Bronchial epithelial cell (primary cell): ENCODE data around the gene EIF1B. TPM values are rescaled to one million over a fixed set of nuclear protein-coding genes. Genes with fewer than 3 reads are reported as not detected.
"Not testable (repeated sequence)": the region's sequence is repeated elsewhere in the genome, so short reads cannot be mapped to it uniquely, and the experiment has no call there.

Experiments used
- DNase-seq: peaks from one replicate; pipeline ENCODE4 v3.0.0-alpha.2; 2010; ENCODE audit warnings: low read depth
- FAIRE-seq: peaks from 2 replicates; lab custom pipeline; 2011; peaks lifted over from hg19 to GRCh38; lab: Jason Lieb, UNC
- H3K27me3 ChIP-seq: 2 replicates; pipeline ENCODE4 v1.5.1; 2011; ENCODE audit warnings: low read length; ENCODE audit not compliant: control insufficient read depth, insufficient read depth
- H3K36me3 ChIP-seq: 2 replicates; pipeline ENCODE4 v1.5.1; 2011; ENCODE audit warnings: low read length; ENCODE audit not compliant: control insufficient read depth, insufficient read depth
- H3K4me3 ChIP-seq: 2 replicates; pipeline ENCODE4 v1.5.1; 2011; ENCODE audit warnings: mild to moderate bottlenecking, low read depth, low read length, control low read depth
- total RNA-seq: library from RNA; depleted of rRNA; stranded (reverse); fragments of >200 nt; gene quantifications from 2 replicates; pipeline ENCODE4 v1.2.1, GENCODE V29; 2014
- TF ChIP-seq, protein P1 (sequence below): IDR thresholded peaks from 2 replicates; pipeline ENCODE4 v1.5.1; 2011; ENCODE audit warnings: mild to moderate bottlenecking, moderate library complexity, low read length, control low read depth, inconsistent platforms; ENCODE audit not compliant: insufficient read depth, severe bottlenecking

Gene EIF1B
- total RNA-seq, 1 donor from 2014 or later = 10.5 TPM

DNA sequence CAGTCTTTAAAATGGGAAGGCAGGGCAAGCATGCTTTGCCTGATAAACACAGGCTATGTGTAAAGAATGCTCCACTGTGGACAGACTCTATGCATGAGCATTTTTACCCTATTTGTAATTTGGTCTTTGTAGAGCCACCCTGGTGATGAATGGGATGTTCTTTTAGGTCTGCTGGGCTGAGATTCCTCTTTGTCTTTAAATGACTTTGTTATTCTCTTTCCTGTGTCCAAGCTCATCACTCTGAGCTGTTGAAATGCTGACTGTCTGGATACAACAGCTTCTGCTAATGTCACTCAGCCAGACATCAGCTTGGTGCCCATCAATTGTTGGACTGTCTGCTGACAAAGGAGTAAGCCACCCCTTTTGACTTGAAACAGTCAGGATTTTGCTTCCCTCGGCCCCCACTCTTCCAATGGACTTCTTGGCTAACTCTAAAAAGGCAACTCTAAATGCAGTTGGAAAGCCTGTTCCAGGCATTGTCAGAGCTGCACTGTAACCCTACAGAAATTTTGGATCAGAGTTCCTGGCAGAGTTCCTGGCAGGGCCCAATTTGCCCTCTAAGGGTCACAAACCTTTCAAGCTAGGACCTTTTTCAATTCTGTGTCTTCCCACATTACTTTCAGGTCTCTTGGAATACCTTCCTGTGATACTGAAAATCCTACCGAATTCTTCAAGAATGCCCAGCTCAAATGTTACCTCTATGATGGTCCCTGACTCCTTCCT is 40.5 kb upstream of the EIF1B start:
- H3K4me3 ChIP-seq = no peak overlapping the region
- TF ChIP-seq, protein P1, sequence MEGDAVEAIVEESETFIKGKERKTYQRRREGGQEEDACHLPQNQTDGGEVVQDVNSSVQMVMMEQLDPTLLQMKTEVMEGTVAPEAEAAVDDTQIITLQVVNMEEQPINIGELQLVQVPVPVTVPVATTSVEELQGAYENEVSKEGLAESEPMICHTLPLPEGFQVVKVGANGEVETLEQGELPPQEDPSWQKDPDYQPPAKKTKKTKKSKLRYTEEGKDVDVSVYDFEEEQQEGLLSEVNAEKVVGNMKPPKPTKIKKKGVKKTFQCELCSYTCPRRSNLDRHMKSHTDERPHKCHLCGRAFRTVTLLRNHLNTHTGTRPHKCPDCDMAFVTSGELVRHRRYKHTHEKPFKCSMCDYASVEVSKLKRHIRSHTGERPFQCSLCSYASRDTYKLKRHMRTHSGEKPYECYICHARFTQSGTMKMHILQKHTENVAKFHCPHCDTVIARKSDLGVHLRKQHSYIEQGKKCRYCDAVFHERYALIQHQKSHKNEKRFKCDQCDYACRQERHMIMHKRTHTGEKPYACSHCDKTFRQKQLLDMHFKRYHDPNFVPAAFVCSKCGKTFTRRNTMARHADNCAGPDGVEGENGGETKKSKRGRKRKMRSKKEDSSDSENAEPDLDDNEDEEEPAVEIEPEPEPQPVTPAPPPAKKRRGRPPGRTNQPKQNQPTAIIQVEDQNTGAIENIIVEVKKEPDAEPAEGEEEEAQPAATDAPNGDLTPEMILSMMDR = no peak
- no peaks in the 10 kb centered on the region for H3K27me3 ChIP-seq
- no peaks in the 10 kb centered on the region for H3K36me3 ChIP-seq
- DNase-seq (no peak), FAIRE-seq (peak; percentile 18)

DNA sequence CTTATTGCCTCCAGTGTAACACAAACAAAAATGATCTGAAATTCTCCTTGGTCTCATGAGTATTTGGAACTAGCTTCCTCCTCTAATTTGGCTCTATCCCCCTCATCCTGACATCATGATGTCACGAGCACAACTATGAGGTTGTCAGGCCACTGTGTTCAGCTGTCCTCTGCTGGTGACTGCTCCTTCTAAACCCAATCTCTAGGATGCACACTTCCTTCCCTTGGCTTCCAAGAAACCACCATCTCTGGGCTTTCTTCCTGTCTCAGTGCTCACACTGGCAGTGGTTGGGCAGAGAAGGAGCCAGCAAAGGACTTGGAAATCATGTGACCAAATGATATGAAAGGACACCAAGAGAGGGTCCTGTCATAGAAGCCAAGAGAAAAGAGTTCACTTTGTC is 30.7 kb upstream of the EIF1B start:
- no peak for FAIRE-seq

DNA sequence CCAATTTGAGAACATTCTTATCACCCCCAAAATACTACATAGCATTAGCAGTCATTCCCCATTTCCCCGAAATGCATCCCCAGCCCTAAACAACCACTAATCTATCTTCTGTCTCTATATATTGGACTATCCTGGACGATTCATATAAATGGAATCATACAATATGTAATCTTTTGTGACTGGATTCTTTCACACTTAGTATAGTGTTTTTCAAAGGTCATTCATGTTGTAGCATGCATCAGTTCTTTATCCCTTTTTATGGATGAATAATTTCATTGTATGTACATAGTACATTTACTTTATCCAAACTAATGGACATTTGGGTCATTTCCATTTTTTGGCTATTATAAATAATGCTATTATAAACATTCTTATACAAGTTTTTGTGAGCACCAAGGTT is 27.5 kb upstream of the EIF1B start:
- peak; percentile 83 for DNase-seq
- H3K4me3 ChIP-seq = no peak overlapping the region
- H3K27me3 ChIP-seq = no peaks in the 10 kb centered on the region
- TF ChIP-seq, protein P1 = no peak
- no peak for FAIRE-seq
- H3K36me3 ChIP-seq = no peaks in the 10 kb centered on the region

More for the DNA sequence above, 30.7 kb upstream of the EIF1B start:
- TF ChIP-seq, protein P1 = no peak
- DNase-seq = no peak
- no peaks in the 10 kb centered on the region for H3K36me3 ChIP-seq
- no peak overlapping the region for H3K4me3 ChIP-seq
- H3K27me3 ChIP-seq = no peaks in the 10 kb centered on the region

DNA sequence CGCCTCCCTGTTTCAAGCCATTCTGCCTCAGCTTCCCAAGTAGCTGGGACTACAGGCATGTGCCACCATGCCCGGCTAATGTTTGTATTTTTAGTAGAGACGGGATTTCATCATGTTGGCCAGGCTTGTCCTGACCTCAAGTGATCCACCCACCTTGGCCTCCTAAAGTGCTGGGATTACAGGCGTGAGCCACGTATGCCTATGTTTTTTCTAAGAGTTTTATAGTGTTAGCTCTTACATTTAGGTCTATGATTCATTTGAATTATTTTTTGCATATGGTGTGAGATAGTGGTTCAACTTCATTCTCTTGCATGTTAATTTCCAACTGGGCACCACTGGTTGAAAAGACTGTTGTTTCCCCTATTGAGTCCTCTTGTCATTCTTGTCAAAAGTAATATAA is 26.4 kb upstream of the EIF1B start:
- H3K27me3 ChIP-seq, H3K4me3 ChIP-seq, FAIRE-seq, H3K36me3 ChIP-seq: not testable (repeated sequence)
- DNase-seq = peak; percentile 56

GRCh38 chr3:40287248-40287647 is 22.3 kb upstream of the EIF1B start:
- Histone ChIP-seq H3K4me3 (no peak overlapping the region), H3K27me3 (no peaks in the 10 kb centered on the region), H3K36me3 (no peaks in the 10 kb centered on the region)
- no peak for FAIRE-seq
- TF ChIP-seq, protein P1 = no peak
- DNase-seq = peak; percentile 54

GRCh38 chr3:40290396-40290795 is 19.1 kb upstream of the EIF1B start:
- no peak overlapping the region for H3K4me3 ChIP-seq
- H3K27me3 ChIP-seq = no peaks in the 10 kb centered on the region
- DNase-seq = no peak
- FAIRE-seq = no peak
- TF ChIP-seq, protein P1 = no peak
- H3K36me3 ChIP-seq = no peaks in the 10 kb centered on the region
